K562 (cell line): ENCODE data around the gene ALDH5A1. TPM values are rescaled to one million over a fixed set of nuclear protein-coding genes. Genes with fewer than 3 reads are reported as not detected.
A peak's percentile ranks its signal among the peaks of the same experiment; 100 is the strongest.

Source experiments
- ATF7 ChIP-seq: fragments of 450-650 bp; IDR thresholded peaks from 2 replicates; pipeline ENCODE4 v1.7.1; 2014; ENCODE audit warnings: mild to moderate bottlenecking, moderate library complexity
- EGR1 ChIP-seq: fragments of 450-650 bp; conservative IDR thresholded peaks from 2 replicates; pipeline ENCODE4 v1.6.1; 2017; ENCODE audit warnings: mild to moderate bottlenecking
- EHMT2 ChIP-seq: fragments of 450-650 bp; IDR thresholded peaks from 2 replicates; pipeline ENCODE4 v1.6.1; 2018; ENCODE audit warnings: antibody characterized with exemption
- FOXK2 ChIP-seq, 2 experiments: fragments of 450-650 bp; IDR thresholded peaks in 1 of 2; conservative IDR thresholded peaks in 1 of 2; 2 replicates each; pipeline ENCODE4 v1.6.1; 2016; ENCODE audit warnings: low read depth in 2 of 2, mild to moderate bottlenecking in 1 of 2
- GABPB1 ChIP-seq: sonication (generic); formaldehyde crosslinking; IDR thresholded peaks from 2 replicates; pipeline ENCODE4 v1.8.0; 2022; ENCODE audit warnings: mild to moderate bottlenecking, missing genetic modification reagents
- HDAC1 ChIP-seq, 2 experiments: fragments of 450-650 bp; IDR thresholded peaks; 2 replicates each; pipeline ENCODE4 v1.6.1; 2016 to 2017; ENCODE audit warnings: inconsistent platforms in 1 of 2, mild to moderate bottlenecking in 1 of 2, moderate library complexity in 1 of 2
- HOXB6 ChIP-seq: fragments of 250-450 bp; sonication (Bioruptor Pico); IDR thresholded peaks from 2 replicates; pipeline ENCODE4 v1.5.1; 2022; ENCODE audit warnings: mild to moderate bottlenecking, borderline replicate concordance
- JUND ChIP-seq, 2 experiments: IDR thresholded peaks; 2 replicates in 1 of 2; 3 replicates in 1 of 2; pipeline ENCODE4 v1.6.1; 2011; ENCODE audit warnings: borderline replicate concordance in 2 of 2, low read depth in 2 of 2, low read length in 2 of 2, improper control_type of control experiment in 1 of 2, missing biosample characterization in 1 of 2, missing genetic modification characterization in 1 of 2, missing genetic modification reagents in 1 of 2
- LCOR ChIP-seq: sonication (generic); formaldehyde crosslinking; IDR thresholded peaks from 2 replicates; pipeline ENCODE4 v1.8.0; 2022; ENCODE audit warnings: mild to moderate bottlenecking, missing genetic modification reagents
- NCOA4 ChIP-seq: fragments of 450-650 bp; IDR thresholded peaks from 2 replicates; pipeline ENCODE4 v1.6.1; 2018; ENCODE audit warnings: mild to moderate bottlenecking; ENCODE audit not compliant: partially characterized antibody
- NFATC3 ChIP-seq: fragments of 450-650 bp; IDR thresholded peaks from 2 replicates; pipeline ENCODE4 v1.6.1; 2017; ENCODE audit warnings: mild to moderate bottlenecking
- PML ChIP-seq: IDR thresholded peaks from 2 replicates; pipeline ENCODE4 v1.6.1; 2012; ENCODE audit warnings: low read length, inconsistent platforms
- PRPF4 ChIP-seq: fragments of 200-400 bp; formaldehyde crosslinking; IDR thresholded peaks from one replicate; pipeline ENCODE4 v1.6.1; 2017; ENCODE audit warnings: low read length, low read depth, mild to moderate bottlenecking; ENCODE audit not compliant: insufficient read depth, poor library complexity, severe bottlenecking
- RHOXF2B ChIP-seq: fragments of 250-450 bp; sonication (Bioruptor Pico); conservative IDR thresholded peaks from 2 replicates; pipeline ENCODE4 v1.5.1; 2021
- SMAD2 ChIP-seq: fragments of 150-350 bp; IDR thresholded peaks from 2 replicates; pipeline ENCODE4 v1.6.1; 2014; ENCODE audit warnings: low read depth, mild to moderate bottlenecking, low read length
- TAF7 ChIP-seq: fragments of 450-650 bp; IDR thresholded peaks from 2 replicates; pipeline ENCODE4 v1.6.1; 2016; ENCODE audit warnings: missing genetic modification characterization, missing compliant biosample characterization
- YY1 ChIP-seq, 3 experiments: IDR thresholded peaks; 2 replicates each; pipeline ENCODE4 v1.6.1; 2011; ENCODE audit warnings: low read length in 2 of 3, mild to moderate bottlenecking in 2 of 3, moderate library complexity in 2 of 3, borderline replicate concordance in 1 of 3, control low read depth in 1 of 3, low read depth in 1 of 3; ENCODE audit not compliant: insufficient read depth in 3 of 3, insufficient replicate concordance in 2 of 3, control insufficient read depth in 1 of 3, insufficient read length in 1 of 3; ENCODE audit errors: extremely low read depth in 1 of 3
- ZBTB1 ChIP-seq: sonication (generic); formaldehyde crosslinking; IDR thresholded peaks from 2 replicates; pipeline ENCODE4 v1.8.1; 2023; ENCODE audit warnings: missing genetic modification reagents, low read depth, mild to moderate bottlenecking, borderline replicate concordance
- ZNF212 ChIP-seq: fragments of 450-650 bp; formaldehyde crosslinking; IDR thresholded peaks from 2 replicates; pipeline ENCODE4 v1.4.0; 2020; ENCODE audit warnings: mild to moderate bottlenecking
- ZNF766 ChIP-seq: fragments of 200-800 bp; sonication (Bioruptor generic); conservative IDR thresholded peaks from 2 replicates; pipeline ENCODE4 v1.6.1; 2016; ENCODE audit warnings: missing genetic modification characterization, missing compliant biosample characterization
- polyA plus RNA-seq, 8 experiments: library from polyadenylated mRNA; depleted of rRNA in 4 of 8; stranded (reverse) in 5 of 8; unstranded in 3 of 8; fragments of >200 nt; fragmentation: Nextera tagmentation in 2 of 8; fragmentation: Illumina TruSeq in 1 of 8; extraction: Ambion mirVana in 2 of 8; extraction: Trizol in 1 of 8; gene quantifications; 2 replicates each; pipeline versions ENCODE4 v1.2.1 to v1.2.3, GENCODE V29; 2011 to 2014; ENCODE audit warnings: inconsistent platforms in 1 of 8, missing spikeins in 1 of 8
- total RNA-seq, 7 experiments: library from RNA; depleted of rRNA in 6 of 7; stranded (reverse); fragments of >200 nt in 6 of 7; fragmentation: Illumina TruSeq in 2 of 7; extraction: Trizol in 2 of 7; gene quantifications; 2 replicates each; pipeline versions ENCODE4 v1.2.1 to v1.2.3, GENCODE V29; 2011 to 2021; ENCODE audit warnings: low replicate concordance in 1 of 7
- TF ChIP-seq, protein P1 (sequence below): fragments of 450-650 bp; formaldehyde crosslinking; IDR thresholded peaks from 2 replicates; pipeline ENCODE4 v1.4.0; 2020; ENCODE audit warnings: mild to moderate bottlenecking, moderate library complexity
- TF ChIP-seq, protein P2 (sequence below): sonication (generic); formaldehyde crosslinking; IDR thresholded peaks from 2 replicates; pipeline ENCODE4 v1.8.1; 2022; ENCODE audit warnings: missing genetic modification reagents
- TF ChIP-seq, protein P3 (sequence below): fragments of 450-650 bp; IDR thresholded peaks from 2 replicates; pipeline ENCODE4 v1.6.1; 2016; ENCODE audit warnings: antibody characterized with exemption

ALDH5A1 gene
- total and polyA plus RNA-seq, 9 of the 15 experiments (the other 6 are each of a cell fraction or from before 2014, with no cell fraction given) = 2.2 to 19.7 (median 9.5) TPM

DNA sequence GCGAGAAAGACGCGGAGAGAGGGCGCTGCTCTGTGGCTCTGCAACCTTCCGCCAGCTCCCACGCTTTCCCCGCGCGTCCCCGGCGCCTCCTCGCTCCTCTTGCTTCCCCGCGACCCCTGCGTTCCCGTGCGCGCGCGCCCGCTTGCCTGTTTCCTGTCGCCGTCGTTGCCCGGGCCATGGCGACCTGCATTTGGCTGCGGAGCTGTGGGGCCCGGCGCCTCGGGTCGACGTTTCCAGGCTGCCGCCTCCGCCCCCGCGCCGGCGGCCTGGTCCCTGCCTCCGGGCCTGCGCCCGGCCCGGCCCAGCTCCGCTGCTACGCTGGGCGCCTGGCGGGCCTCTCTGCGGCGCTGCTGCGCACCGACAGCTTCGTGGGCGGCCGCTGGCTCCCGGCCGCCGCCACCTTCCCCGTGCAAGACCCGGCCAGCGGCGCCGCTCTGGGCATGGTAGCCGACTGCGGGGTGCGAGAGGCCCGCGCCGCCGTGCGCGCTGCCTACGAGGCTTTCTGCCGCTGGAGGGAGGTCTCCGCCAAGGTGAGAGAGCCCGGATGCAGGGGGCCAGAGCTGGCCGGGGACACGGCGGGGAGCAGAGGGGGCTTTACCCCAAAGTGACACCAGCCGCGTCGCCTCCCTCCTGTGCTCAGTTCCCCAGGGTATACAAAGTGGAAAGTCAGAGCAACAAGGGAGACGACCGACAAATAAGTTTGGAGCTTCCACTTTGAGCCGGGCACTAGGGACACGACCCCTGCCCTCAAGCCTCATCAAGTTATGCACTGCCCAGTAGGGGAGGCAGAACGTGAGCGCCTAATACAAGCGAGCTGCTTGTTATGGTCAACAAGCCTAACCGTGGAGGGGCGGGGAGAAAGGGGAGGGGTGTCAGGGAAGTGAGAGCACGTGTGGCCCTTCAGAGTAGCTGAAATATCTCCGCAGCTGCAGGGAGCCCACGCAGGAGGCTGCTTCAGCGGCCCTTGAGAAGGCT is at the start of gene ALDH5A1 (continued):
- TF ChIP-seq, protein P1, sequence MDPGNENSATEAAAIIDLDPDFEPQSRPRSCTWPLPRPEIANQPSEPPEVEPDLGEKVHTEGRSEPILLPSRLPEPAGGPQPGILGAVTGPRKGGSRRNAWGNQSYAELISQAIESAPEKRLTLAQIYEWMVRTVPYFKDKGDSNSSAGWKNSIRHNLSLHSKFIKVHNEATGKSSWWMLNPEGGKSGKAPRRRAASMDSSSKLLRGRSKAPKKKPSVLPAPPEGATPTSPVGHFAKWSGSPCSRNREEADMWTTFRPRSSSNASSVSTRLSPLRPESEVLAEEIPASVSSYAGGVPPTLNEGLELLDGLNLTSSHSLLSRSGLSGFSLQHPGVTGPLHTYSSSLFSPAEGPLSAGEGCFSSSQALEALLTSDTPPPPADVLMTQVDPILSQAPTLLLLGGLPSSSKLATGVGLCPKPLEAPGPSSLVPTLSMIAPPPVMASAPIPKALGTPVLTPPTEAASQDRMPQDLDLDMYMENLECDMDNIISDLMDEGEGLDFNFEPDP (CRISPR knock-in tag) = no peak
- TF ChIP-seq LCOR (CRISPR knock-in tag) (no peak), NCOA4 (no peak), EGR1 (peak; percentile 88), NFATC3 (no peak), ATF7 (peak; percentile 34; the same call in 1 of the 2 replicates), EHMT2 (no peak), PML (no peak), ZNF766 (CRISPR knock-in tag) (peak; percentile 69), TAF7 (tag) (no peak), GABPB1 (no peak), PRPF4 (no peak), SMAD2 (no peak), JUND (IDR thresholded peaks at IDR 0.05; ENCODE audit: borderline replicate concordance, low read depth, low read length) (0 out of 2 replicates have a peak, but pooled peaks have one; percentile 17), JUND (tag; IDR thresholded peaks at IDR 0.05; ENCODE audit: borderline replicate concordance, low read depth, low read length) (no peak; the same call in 2 of the 3 replicates), HDAC1 (IDR thresholded peaks at IDR 0.05) (peak in 1 of 2 experiments; percentile 40; a peak in 1 of 4 replicates), ZBTB1 (CRISPR knock-in tag) (no peak; the same call in 1 of the 2 replicates), FOXK2 (conservative IDR thresholded peaks at IDR 0.05 in 1 of 2, IDR thresholded peaks at IDR 0.05 in 1 of 2; ENCODE audit: low read depth in 2 of 2) (peak in 1 of 2 experiments; percentile 52; a peak in 1 of 4 replicates), RHOXF2B (CRISPR knock-in tag) (no peak), HOXB6 (CRISPR knock-in tag) (no peak), YY1 (IDR thresholded peaks at IDR 0.05; ENCODE audit: borderline replicate concordance in 1 of 3, control insufficient read depth in 1 of 3, extremely low read depth in 1 of 3, insufficient read depth in 3 of 3, insufficient read length in 1 of 3, insufficient replicate concordance in 2 of 3, low read depth in 1 of 3, low read length in 2 of 3) (peak in 2 of 3 experiments; percentile 43 to 69), ZNF212 (CRISPR knock-in tag) (no peak)
- TF ChIP-seq, protein P2, sequence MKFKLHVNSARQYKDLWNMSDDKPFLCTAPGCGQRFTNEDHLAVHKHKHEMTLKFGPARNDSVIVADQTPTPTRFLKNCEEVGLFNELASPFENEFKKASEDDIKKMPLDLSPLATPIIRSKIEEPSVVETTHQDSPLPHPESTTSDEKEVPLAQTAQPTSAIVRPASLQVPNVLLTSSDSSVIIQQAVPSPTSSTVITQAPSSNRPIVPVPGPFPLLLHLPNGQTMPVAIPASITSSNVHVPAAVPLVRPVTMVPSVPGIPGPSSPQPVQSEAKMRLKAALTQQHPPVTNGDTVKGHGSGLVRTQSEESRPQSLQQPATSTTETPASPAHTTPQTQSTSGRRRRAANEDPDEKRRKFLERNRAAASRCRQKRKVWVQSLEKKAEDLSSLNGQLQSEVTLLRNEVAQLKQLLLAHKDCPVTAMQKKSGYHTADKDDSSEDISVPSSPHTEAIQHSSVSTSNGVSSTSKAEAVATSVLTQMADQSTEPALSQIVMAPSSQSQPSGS = no peak
- TF ChIP-seq, protein P3, sequence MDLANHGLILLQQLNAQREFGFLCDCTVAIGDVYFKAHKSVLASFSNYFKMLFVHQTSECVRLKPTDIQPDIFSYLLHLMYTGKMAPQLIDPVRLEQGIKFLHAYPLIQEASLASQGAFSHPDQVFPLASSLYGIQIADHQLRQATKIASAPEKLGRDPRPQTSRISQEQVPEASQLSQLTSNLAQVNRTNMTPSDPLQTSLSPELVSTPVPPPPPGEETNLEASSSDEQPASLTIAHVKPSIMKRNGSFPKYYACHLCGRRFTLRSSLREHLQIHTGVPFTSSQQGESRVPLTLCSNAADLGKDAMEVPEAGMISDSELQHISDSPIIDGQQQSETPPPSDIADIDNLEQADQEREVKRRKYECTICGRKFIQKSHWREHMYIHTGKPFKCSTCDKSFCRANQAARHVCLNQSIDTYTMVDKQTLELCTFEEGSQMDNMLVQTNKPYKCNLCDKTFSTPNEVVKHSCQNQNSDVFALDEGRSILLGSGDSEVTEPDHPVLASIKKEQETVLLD = no peak
